Activated gamma-delta T cell (primary cell): ENCODE data around the gene CFAP70.
"Not testable (repeated sequence)": the region's sequence is repeated elsewhere in the genome, so short reads cannot be mapped to it uniquely, and the experiment has no call there.

Experiments
- DNase-seq: peaks from one replicate; lab custom pipeline; 2025; lab: John Stamatoyannopoulos, UW
- total RNA-seq, 2 donors: gene quantifications; one replicate each; lab custom pipeline; 2026; lab: John Stamatoyannopoulos, UW

Gene CFAP70
- total RNA-seq: 10.5 to 11.2 reads per million in 2 donors

DNA sequence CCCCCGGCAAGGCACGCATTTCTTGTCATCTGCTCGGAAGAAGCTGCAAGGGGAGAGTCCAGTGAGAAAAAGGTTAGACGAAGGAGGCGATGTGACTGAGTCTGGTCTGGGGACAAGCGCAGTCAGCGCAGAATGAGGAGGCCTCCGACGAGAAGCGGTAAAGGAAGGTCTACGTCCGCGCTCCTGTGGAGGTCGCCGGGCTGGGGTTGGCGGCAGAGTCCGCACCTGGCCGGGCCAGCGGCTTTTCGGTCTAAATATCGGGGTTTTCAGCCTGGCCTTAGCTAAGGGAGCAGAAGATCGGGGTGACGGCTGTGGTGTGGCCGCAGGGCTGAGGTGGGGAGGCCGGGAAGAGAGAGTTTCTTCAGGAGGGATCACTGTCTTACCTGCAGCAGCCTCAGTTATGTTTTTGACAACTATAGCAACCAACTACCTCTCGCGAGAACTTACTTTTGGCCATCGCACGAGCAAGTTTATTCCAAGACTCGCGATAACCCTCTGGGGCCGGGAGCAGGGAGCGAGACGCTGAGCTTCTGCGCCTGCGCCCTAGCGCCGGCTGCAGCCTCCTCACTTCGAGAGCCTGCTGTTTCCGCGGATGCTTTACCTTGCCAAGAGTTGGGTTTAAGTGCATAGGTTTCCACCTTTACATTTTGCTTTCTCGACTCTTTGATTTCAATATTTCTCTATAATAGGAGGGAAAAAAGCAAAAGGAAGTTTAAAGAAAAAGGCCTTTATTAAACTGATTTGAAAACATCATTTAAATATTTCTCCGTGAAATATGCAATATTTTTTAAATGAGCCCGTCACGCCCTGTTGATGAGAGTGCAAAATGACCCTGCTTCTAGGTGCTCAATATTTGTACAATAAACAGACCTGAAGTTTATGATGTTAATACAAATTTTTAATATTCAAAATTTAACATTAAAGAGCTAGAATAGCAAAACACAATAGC lies at the start of gene CFAP70:
TSS of gene CFAP70 (minus strand) at position 534 of the 949 bp plus-strand sequence. CDS start 4,068 bp downstream, outside the sequence.
- peak; percentile 79 for DNase-seq

DNA sequence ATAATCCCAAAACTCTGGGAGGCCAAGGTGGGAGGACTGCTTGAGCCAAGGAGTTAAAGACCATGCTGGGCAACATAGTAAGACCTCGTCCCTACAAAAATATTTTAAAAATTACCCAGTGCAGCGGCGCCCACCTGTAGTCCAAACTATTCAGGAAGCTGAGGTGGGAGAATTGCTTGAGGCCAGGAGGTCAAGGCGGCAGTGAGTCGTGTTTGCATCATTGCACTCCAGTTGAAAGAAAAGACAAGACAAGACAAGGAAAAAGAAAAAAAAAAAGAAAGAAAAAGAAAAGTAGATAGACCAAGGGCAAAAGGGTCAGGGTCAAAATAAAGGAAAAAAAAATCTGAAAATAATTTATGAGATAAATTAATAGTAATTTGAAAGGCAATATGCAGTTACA lies 49.4 kb upstream of the CFAP70 start:
- DNase-seq: no peak

GRCh38 chr10:73407495-73407894 lies 48.8 kb upstream of the CFAP70 start:
- no peak for DNase-seq

DNA sequence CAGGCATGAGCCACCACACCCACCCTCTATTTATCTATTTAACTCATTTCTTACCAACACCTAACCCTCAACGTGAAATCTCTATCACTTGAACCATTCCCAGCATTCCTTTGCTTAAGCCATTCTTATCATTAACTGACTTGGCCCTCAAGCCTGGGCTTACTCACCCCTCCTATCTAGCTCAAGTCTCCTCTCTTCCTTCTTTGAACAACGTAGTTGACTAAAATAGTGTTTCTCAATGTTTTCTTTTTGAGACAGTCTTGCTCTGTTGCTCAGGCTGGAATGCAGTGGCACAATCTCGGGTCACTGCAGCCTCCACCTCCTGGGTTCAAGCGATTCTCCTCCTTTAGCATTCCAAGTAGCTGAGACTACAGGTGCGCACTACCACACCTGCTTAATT lies 48.2 kb upstream of the CFAP70 start:
- DNase-seq: no peak

DNA sequence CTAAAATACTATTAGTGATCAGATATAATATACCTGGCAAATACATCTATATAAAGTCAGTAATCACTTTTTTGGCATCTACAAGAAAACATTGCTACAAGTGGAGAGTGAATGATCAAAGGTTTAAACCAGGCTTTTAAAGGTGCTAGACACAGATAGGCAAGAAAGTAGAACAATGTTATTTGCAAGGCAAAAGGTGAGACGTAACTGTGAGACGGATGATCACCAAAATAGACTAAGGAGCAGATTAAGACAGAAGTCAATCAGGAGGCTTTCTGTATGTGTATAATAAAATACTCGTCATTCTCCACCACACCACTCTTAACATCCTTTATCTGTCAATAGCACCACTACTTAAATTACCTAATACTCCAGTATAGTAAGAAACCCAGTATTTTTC lies 46.9 kb upstream of the CFAP70 start:
- DNase-seq: no peak

DNA sequence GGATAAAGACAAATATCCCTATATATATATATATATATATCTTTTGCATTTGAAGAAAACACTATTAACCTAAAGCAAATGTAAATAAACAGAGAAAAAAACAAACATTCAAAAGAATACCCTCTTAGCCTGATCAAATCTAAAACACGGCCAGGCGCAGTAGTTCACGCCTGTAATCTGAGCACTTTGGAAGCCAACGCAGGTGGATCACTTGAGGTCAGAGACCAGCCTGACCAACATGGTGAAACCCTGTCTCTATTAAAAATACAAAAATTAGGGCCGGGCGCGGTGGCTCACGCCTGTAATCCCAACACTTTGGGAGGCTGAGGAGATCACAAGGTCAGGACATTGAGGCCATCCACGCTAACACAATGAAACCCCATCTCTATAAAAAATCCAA lies 46.0 kb upstream of the CFAP70 start:
- no peak for DNase-seq

GRCh38 chr10:73401636-73402035 lies 43.0 kb upstream of the CFAP70 start:
- DNase-seq: no peak

DNA sequence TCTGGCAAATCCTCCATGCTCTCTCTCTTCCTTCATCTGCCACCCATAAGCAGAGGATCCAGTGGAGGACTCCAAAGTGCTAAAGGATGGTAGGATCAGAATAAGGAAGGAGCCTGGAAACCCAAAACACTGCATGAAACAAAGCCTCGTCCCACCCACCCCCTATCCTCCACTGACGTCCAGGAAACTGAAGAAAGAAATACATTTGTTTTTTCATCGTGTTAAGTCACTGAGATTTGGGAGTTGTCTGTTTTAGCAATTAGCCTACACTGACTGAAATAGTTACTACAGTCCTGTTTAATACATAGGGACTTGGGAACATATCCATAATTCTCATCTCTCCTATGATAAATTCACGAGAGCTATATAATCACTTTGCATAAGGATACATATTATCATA lies 40.4 kb upstream of the CFAP70 start:
- DNase-seq: no peak

DNA sequence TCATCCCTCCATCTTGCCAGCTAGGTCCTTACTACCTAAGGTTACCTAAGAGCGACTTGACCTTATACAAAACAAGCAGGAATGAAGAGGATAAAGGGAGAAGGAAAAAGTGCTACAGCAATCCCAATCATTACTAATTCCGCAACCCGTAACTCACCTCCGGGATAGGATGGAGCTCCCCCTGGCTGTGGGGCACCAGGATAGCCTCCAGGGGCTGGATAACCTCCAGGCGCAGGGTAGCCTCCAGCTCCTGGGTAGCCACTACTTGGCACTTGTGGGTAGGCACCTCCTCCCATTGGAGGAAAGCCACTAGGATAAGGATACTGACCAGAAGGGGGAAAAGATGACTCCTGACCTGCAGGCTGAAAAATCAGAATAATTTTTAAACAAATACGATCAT lies 39.4 kb upstream of the CFAP70 start:
- no peak for DNase-seq

- DNase-seq: not testable (repeated sequence)
These were observed 35.7 kb upstream of the CFAP70 start for GRCh38 chr10:73394325-73394724.

DNA sequence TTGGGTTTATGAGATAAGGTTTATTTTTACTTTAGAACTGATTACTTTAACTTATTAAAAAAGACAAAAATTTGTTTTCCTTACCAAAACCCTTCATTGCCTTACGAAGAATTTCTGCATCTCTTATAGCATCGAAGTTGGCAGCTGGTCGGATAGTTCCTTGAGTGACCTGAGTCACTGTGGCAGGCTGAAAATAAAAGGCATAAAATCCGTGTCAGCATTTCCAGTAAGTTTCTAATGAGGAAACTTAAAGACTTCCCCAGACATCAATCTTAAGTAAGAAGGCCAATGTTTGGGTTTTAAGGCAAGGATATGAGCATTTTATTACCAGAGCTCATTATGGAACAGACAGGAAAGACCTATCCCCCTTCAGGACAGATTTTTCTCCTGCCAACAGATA lies 29.6 kb upstream of the CFAP70 start:
- no peak for DNase-seq

- DNase-seq: no peak
These were observed 27.9 kb upstream of the CFAP70 start for GRCh38 chr10:73386583-73386982.

- DNase-seq: no peak
These were observed 20.5 kb upstream of the CFAP70 start for GRCh38 chr10:73379064-73379748.

GRCh38 chr10:73376679-73377078 lies 18.0 kb upstream of the CFAP70 start:
- DNase-seq: no peak

GRCh38 chr10:73368238-73368637 lies 9.6 kb upstream of the CFAP70 start:
- no peak for DNase-seq

DNA sequence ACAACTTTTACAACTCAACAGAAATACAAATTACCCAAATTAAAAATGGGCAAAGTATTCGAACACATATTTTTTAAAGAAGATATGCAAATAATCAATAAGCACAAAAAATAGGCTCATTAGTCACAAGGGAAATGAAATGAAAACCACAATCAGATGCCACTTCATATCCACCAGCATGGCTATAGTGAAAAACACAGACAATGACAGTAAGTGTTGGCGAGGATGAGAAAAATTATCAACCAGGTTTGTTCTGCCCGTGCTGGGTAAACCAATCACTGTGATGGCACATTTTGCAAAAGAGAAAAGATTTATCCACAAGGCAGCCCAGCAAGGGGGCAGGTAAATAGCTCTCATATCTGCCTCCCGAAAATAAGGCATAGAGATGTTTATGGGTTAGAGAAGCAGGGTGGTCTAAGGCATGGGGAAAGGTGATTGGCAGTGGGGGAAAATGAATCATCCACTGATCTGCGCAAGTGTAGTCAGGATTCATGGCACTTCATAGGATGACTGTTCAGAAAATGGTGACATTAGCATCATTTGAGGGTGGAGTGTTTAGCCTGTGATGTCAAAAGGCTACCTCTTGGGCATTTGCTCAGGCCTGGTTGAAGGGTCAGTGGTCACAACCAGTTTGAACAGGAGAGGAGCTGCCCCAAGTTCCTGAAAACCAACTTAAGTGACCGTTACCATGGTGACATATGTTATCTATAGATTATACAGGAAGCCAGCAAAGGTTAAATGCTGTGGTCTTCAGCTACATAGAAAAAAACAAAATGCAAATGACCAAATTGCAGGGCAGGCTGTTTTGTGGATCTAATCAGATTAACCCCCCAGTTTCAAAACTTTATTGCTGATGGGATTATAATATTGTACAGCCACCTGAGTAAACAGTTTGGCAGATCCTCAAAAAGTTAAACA lies 8.0 kb upstream of the CFAP70 start:
- DNase-seq: no peak

DNA sequence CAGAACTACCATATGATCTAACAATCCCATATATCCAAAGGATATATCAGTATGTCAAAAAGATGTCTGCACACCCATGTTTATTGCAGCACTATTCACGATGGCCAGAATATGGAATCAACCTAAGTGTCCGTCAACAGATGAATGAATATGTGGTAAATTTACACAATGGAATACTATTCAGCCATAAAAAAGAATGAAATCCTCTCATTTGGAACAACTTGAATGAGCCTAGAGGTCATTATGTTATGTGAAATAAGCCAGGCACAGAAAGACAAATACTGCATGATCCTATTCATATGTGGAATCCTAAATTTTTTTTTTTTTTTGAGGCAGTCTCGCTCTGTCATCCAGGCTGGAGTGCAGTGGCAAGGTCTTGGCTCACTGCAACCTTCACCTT lies 6.3 kb upstream of the CFAP70 start:
- DNase-seq: no peak

GRCh38 chr10:73359492-73359891 lies 828 bp upstream of the CFAP70 start:
- DNase-seq: no peak

- no peak for DNase-seq
These were observed 843 bp downstream of the CFAP70 start for GRCh38 chr10:73357821-73358220.

DNA sequence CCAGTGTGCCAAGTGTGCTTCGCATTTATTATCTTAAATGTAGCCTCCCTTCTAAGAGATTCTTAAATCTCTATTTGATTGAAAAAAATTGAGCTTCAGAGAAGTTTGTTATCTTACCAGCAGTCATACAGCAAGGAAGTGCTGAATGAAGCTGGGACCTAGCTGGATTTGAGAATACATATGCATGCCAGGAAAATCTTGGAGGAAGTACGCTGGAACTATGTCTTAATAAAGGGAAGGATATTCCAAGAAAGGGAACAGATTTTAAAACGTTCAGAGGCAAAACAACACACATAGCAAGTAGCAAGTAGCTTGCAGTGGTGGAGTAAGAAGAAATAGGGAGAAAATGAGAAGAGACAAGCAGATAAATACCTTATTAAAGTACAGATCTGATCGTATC lies 1.5 kb downstream of the CFAP70 start:
- DNase-seq: no peak

GRCh38 chr10:73344269-73344668 lies 14.4 kb downstream of the CFAP70 start:
- DNase-seq: no peak

DNA sequence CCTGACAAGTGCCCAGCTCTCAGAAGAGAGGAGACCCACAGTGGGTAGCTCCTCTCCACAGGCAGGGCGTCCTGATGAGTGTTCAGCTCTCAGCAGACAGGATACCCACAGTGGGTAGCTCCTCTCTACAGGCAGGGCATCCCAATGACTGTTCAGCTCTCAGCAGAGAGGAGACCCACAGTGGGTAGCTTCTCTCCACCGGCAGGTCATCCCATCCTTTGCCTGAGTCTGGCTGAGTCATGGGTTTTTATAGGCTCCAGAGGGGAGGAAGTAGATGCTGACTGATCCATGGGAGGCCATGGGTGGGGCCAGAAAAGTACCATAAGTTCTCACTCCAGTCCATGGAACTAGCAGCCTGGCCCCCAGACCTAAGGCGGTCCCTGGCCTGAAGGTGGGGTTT lies 18.5 kb downstream of the CFAP70 start:
- no peak for DNase-seq
